ENCODE data around the gene KCNJ10.
A peak's percentile ranks its signal among the peaks of the same experiment; 100 is the strongest.

Gene KCNJ10

DNA sequence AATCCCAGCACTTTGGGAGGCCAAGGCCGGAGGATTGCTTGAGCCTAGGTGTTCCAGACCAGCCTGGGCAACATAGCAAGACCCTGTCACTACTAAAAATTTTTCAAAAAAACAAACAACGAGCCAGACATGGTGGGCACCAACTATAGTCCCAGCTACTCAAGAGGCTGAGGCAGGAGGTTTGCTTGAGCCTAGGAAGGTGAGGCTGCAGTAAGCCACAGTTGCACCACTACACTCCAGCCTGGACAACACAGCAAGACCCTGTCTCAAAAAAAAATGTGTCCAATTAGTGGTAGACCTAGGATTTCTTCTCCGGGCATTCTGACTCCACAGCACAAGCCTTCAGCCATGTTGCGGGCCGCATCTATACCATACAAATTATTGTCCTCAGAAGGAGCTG, 35.2 kb upstream of the KCNJ10 start:
- DNase-seq (ENCODE audit: low read depth, low spot score) = no peak
- in situ Hi-C loops (cut with HindIII; ENCODE audit: low sequenced_read_pairs) = no loop called here
- TF ChIP-seq, protein P1, sequence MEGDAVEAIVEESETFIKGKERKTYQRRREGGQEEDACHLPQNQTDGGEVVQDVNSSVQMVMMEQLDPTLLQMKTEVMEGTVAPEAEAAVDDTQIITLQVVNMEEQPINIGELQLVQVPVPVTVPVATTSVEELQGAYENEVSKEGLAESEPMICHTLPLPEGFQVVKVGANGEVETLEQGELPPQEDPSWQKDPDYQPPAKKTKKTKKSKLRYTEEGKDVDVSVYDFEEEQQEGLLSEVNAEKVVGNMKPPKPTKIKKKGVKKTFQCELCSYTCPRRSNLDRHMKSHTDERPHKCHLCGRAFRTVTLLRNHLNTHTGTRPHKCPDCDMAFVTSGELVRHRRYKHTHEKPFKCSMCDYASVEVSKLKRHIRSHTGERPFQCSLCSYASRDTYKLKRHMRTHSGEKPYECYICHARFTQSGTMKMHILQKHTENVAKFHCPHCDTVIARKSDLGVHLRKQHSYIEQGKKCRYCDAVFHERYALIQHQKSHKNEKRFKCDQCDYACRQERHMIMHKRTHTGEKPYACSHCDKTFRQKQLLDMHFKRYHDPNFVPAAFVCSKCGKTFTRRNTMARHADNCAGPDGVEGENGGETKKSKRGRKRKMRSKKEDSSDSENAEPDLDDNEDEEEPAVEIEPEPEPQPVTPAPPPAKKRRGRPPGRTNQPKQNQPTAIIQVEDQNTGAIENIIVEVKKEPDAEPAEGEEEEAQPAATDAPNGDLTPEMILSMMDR (IDR thresholded peaks at IDR 0.05; ENCODE audit: low read depth, low read length) = no peak
- H3K4me3 ChIP-seq (ENCODE audit: low read depth, low read length) = no peak overlapping the region

DNA sequence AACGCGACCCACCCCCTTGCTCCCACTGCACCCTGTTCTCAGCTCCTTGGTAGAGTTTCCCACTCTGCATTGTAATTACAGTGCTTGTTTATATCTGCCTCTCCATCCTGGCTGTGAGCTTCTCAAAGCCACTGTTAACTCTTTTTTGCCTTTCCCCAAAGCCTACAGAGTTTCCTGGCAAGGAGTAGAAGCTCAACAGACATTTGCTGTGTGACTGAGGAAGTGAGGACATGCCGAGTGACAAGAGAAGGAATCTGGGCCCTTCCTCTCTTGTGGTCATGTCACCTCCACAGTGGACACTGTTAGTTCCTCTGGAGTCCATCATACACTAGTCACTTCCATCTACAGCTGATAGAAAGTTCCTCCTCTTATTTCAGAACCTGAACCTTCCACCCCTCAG, 34.5 kb upstream of the KCNJ10 start:
- H3K4me3 ChIP-seq (ENCODE audit: low read depth, low read length) = no peak overlapping the region
- TF ChIP-seq, protein P1 (IDR thresholded peaks at IDR 0.05; ENCODE audit: low read depth, low read length) = no peak
- no peak for DNase-seq (ENCODE audit: low read depth, low spot score)
- in situ Hi-C loops (cut with HindIII; ENCODE audit: low sequenced_read_pairs) = no loop called here

DNA sequence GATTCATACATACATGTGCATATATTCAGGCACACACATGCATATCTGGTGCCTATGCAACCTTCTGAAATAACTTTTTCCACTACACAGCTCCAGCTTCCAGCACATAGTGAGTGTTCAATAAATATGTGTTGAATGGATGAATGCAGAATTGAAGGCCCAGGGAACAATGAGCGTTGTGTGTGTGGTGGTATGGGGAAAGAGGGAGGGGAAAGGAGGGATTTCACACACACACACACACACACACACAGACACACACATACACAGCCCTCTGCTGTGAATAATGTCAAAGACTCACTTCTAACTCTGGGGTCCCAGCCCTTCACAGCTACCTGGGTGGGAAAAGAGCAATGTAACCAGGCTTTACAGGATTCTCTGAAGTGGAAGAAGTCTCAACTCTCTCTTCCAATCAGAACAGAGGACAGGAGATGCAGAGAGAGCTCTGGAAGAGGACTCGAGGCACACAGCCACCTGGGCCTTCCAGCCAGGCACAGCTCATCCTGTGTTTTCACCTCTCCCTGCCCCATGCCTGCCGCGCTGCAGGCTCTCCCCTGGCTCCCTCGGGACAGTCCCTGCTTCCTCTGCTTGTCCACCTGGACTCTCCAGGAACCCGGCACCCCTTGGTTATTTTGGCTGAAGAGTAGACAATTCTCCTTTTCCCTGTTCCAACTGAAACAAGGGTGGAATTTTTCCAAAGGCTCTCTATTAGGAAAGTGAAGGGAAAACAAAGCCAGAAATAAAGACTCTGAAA, 33.9 kb upstream of the KCNJ10 start:
- no peak overlapping the region for H3K4me3 ChIP-seq (ENCODE audit: low read depth, low read length)
- in situ Hi-C loops (cut with HindIII; ENCODE audit: low sequenced_read_pairs) = no loop called here
- no peak for DNase-seq (ENCODE audit: low read depth, low spot score)
- TF ChIP-seq, protein P1 (IDR thresholded peaks at IDR 0.05; ENCODE audit: low read depth, low read length) = no peak

DNA sequence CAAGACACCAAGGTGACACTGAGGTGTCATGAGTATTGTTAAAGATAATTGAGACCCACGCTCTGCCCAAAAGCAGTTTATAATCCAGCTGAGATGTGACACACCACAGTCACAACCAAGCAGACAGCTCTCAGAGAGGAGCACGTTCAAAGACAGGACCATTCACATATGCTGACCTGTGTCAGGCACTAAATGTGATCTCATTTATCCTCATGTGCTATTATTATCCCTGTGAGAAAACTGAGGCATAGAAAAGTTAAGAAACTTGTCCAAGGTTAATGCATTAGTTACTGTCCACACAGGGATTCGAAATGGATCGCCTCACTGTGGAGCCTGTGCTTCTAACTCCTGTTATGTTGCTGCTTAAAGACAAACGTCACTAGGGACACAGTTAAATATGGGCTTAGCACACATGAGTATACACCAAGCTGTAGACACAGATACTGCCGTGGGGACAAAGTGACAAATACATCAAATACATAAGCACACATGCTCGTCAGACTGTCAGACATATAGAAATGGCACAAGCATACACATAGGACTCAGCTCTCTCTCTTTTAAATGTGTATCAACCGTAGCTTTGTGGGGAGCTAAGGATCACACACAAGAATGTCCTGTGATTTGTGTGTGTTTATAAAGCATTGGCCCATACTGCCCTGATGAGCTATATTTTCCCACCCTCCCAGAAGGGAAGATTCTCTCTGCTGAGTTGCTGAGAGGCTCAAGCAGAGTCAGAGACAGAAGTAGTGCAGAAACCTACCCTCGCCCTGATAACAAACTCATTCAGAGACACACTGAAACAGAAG, 32.0 kb upstream of the KCNJ10 start:
- TF ChIP-seq, protein P1 (IDR thresholded peaks at IDR 0.05; ENCODE audit: low read depth, low read length) = no peak
- no peak overlapping the region for H3K4me3 ChIP-seq (ENCODE audit: low read depth, low read length)
- in situ Hi-C loops (cut with HindIII; ENCODE audit: low sequenced_read_pairs) = no loop called here
- DNase-seq (ENCODE audit: low read depth, low spot score) = no peak

DNA sequence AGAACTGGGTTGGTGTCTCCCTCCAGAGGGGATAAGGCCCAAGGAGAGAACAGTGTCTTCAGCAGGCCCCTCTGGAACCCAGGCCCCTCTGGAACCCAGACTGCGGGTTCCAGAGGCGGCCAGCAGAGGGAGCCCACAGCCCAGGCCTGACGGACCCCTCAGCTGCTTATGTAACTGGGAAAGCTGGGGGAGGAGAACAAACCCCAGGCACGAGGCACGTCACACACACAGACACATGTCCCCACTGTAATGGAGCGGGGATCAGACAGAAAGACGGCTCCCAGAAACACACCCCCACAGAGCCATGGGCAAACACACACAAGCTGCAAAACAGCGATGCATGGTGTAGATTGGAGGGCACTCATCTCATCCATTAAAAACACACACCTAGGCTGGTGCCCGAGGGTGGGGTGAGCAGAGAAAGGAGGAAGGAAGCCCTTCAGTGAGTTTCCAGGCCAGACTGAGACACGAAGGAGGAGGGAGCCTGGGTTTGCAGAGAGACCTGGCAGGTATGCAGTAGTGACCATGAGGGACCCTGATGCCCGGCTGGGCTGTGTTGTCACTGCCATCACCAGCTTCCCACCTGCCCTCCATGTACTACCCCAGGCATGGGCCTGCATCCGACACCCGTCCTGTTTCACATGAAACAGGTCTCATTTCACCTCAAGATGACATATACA, 31.2 kb upstream of the KCNJ10 start:
- in situ Hi-C loops (cut with HindIII; ENCODE audit: low sequenced_read_pairs) = no loop called here
- peak; percentile 48 for DNase-seq (ENCODE audit: low read depth, low spot score)
- no peak overlapping the region for H3K4me3 ChIP-seq (ENCODE audit: low read depth, low read length)
- TF ChIP-seq, protein P1 (IDR thresholded peaks at IDR 0.05; ENCODE audit: low read depth, low read length) = peak; percentile 96

DNA sequence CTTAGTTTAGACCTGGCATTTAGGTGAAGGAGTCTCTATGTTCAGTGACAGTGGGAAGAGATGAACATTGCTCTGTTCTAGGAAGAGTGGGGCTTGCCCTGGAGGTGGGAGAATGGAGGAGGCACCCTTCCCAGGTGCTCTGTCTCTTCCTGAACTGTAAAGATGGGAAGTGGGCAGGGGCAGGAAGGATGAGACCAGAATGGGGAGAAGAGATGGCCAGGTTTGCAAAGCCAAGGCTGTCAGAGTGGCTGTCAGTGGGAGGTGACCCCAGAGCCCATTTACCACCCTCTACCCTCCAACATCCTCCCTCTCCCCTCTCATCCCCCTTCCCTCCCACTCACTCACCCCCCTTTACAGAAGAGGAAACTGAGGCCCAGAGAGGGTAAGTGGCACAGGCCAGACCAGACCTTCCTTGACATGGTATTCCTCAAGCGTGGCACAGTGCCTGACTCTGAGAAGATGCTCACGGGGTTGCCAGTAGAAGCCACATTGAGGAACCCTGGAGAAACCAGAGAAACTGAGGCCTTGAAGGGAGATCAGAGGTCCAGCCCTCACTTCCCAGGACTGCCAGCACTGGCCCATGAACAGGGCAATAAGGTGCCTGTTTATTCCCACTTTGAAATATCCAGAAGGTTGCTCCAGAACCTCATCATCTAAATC, 29.9 kb upstream of the KCNJ10 start:
- no peak for DNase-seq (ENCODE audit: low read depth, low spot score)
- TF ChIP-seq, protein P1 (IDR thresholded peaks at IDR 0.05; ENCODE audit: low read depth, low read length) = no peak
- in situ Hi-C loops (cut with HindIII; ENCODE audit: low sequenced_read_pairs) = no loop called here
- no peak overlapping the region for H3K4me3 ChIP-seq (ENCODE audit: low read depth, low read length)

Data from astrocyte of the spinal cord (primary cell).